Peyer's patch (tissue), 4 donors: ENCODE results near the gene LIME1. TPM values are rescaled to one million over a fixed set of nuclear protein-coding genes. Genes with fewer than 3 reads are reported as not detected.

ENCODE experiments used
- DNase-seq, 3 donors: peaks; one replicate each; pipeline ENCODE4 v3.0.0-alpha.2; 2017 to 2019
- H3K27ac ChIP-seq, 4 donors: fragments of 200-600 bp; sonication (generic); one replicate each; pipeline ENCODE4 v1.5.1; 2016 to 2019
- H3K27me3 ChIP-seq, 2 donors: fragments of 200-600 bp; sonication (generic); one replicate each; pipeline ENCODE4 v1.5.1; 2019
- H3K36me3 ChIP-seq, 3 donors: fragments of 200-600 bp; sonication (generic); one replicate each; pipeline ENCODE4 v1.5.1; 2016 to 2019
- H3K4me1 ChIP-seq, 4 donors: fragments of 200-600 bp; sonication (generic); one replicate each; pipeline ENCODE4 v1.5.1; 2016 to 2019
- H3K4me3 ChIP-seq, 4 donors: fragments of 200-600 bp; sonication (generic); 1 replicate in 3 of 4; 2 replicates in 1 of 4; pipeline ENCODE4 v1.5.1; 2016 to 2019; ENCODE audit warnings: mild to moderate bottlenecking in 1 of 4
- H3K9me3 ChIP-seq, 4 donors: fragments of 200-600 bp; sonication (generic); one replicate each; pipeline ENCODE4 v1.5.1; 2016 to 2019; ENCODE audit warnings: mild to moderate bottlenecking in 1 of 4
- CTCF ChIP-seq, 6 experiments: fragments of 450-650 bp in 4 of 6; fragments of 200-600 bp in 2 of 6; sonication (generic) in 1 of 6; IDR thresholded peaks; one replicate each; pipeline ENCODE4 v1.5.1; 2017 to 2019; ENCODE audit warnings: antibody characterized with exemption in 6 of 6, mild to moderate bottlenecking in 3 of 6, moderate library complexity in 1 of 6
- POLR2A ChIP-seq, 2 donors: fragments of 450-650 bp; IDR thresholded peaks; one replicate each; pipeline ENCODE4 v1.5.1; 2017; ENCODE audit warnings: antibody characterized with exemption in 2 of 2, mild to moderate bottlenecking in 2 of 2, moderate library complexity in 2 of 2
- total RNA-seq, 4 donors: library from RNA; depleted of rRNA; stranded (reverse); fragments of >200 nt; gene quantifications; one replicate each; pipeline ENCODE4 v1.1.0, GENCODE V29; 2016

Gene LIME1
- total RNA-seq, 4 donors from 2014 or later, result 32.6 to 55.3 (median 41.0) TPM

GRCh38 chr20:63699466-63700198 is 36.8 kb upstream of the LIME1 start:
- peak in 1 of 3 donors; percentile 45 for DNase-seq
- Histone ChIP-seq H3K36me3 (peaks cover 0 to 17% (median 0%) of the 10 kb centered on the region in 3 donors), H3K9me3 (no peaks in the 10 kb centered on the region), H3K27me3 (no peaks in the 10 kb centered on the region), H3K4me1 (peaks cover 9 to 35% (median 15%) of the 10 kb centered on the region in 4 donors), H3K4me3 (no peak overlapping the region), H3K27ac (peak overlapping the region in 3 of 4 donors; percentile 38 to 75 (median 45))
- TF ChIP-seq POLR2A (IDR thresholded peaks at IDR 0.05), result no peak
- TF ChIP-seq CTCF (IDR thresholded peaks at IDR 0.05), result no peak

- H3K4me1 ChIP-seq, result peaks cover 9 to 35% (median 15%) of the 10 kb centered on the region in 4 donors
- DNase-seq, result peak in 1 of 3 donors; percentile 47
These were observed 36.0 kb upstream of the LIME1 start for GRCh38 chr20:63700199-63701050.

GRCh38 chr20:63701051-63701328 is 35.5 kb upstream of the LIME1 start:
- Histone ChIP-seq H3K36me3 (peaks cover 0 to 27% (median 0%) of the 10 kb centered on the region in 3 donors), H3K27ac (no peak overlapping the region), H3K27me3 (no peaks in the 10 kb centered on the region), H3K4me1 (peaks cover 9 to 37% (median 15%) of the 10 kb centered on the region in 4 donors), H3K9me3 (no peaks in the 10 kb centered on the region), H3K4me3 (no peak overlapping the region)
- no peak for DNase-seq
- TF ChIP-seq POLR2A (IDR thresholded peaks at IDR 0.05) (no peak), CTCF (IDR thresholded peaks at IDR 0.05) (no peak)

More at GRCh38 chr20:63700199-63701050, 36.0 kb upstream of the LIME1 start:
- no peaks in the 10 kb centered on the region for H3K9me3 ChIP-seq
- no peak overlapping the region for H3K27ac ChIP-seq
- H3K36me3 ChIP-seq, result peaks cover 0 to 22% (median 0%) of the 10 kb centered on the region in 3 donors
- TF ChIP-seq CTCF (IDR thresholded peaks at IDR 0.05) (no peak), POLR2A (IDR thresholded peaks at IDR 0.05) (no peak)
- no peak overlapping the region for H3K4me3 ChIP-seq
- H3K27me3 ChIP-seq, result no peaks in the 10 kb centered on the region

GRCh38 chr20:63701329-63702035 is 35.0 kb upstream of the LIME1 start:
- Histone ChIP-seq H3K4me3 (no peak overlapping the region), H3K4me1 (peaks cover 7 to 37% (median 14%) of the 10 kb centered on the region in 4 donors), H3K36me3 (peaks cover 0 to 31% (median 0%) of the 10 kb centered on the region in 3 donors), H3K9me3 (no peaks in the 10 kb centered on the region), H3K27me3 (no peaks in the 10 kb centered on the region), H3K27ac (no peak overlapping the region)
- TF ChIP-seq CTCF (IDR thresholded peaks at IDR 0.05) (no peak), POLR2A (IDR thresholded peaks at IDR 0.05) (no peak)
- no peak for DNase-seq

- no peaks in the 10 kb centered on the region for H3K9me3 ChIP-seq
- H3K27me3 ChIP-seq, result no peaks in the 10 kb centered on the region
- no peak overlapping the region for H3K27ac ChIP-seq
- H3K4me1 ChIP-seq, result peaks cover 0 to 36% (median 13%) of the 10 kb centered on the region in 4 donors
- no peak overlapping the region for H3K4me3 ChIP-seq
- TF ChIP-seq POLR2A (IDR thresholded peaks at IDR 0.05), result no peak
- no peak for TF ChIP-seq CTCF (IDR thresholded peaks at IDR 0.05)
- DNase-seq, result no peak
- peaks cover 0 to 31% (median 0%) of the 10 kb centered on the region in 3 donors for H3K36me3 ChIP-seq
These were observed 34.3 kb upstream of the LIME1 start for GRCh38 chr20:63702036-63702665.
